ENCODE results near the gene HNRNPR. TPM values are rescaled to one million over a fixed set of nuclear protein-coding genes. Genes with fewer than 3 reads are reported as not detected.
A peak's percentile ranks its signal among the peaks of the same experiment; 100 is the strongest.

HNRNPR gene
- total and polyA plus RNA-seq, 9 of the 15 experiments (the other 6 are each of a cell fraction or from before 2014, with no cell fraction given) = 80.9 to 372 (median 301) TPM

DNA sequence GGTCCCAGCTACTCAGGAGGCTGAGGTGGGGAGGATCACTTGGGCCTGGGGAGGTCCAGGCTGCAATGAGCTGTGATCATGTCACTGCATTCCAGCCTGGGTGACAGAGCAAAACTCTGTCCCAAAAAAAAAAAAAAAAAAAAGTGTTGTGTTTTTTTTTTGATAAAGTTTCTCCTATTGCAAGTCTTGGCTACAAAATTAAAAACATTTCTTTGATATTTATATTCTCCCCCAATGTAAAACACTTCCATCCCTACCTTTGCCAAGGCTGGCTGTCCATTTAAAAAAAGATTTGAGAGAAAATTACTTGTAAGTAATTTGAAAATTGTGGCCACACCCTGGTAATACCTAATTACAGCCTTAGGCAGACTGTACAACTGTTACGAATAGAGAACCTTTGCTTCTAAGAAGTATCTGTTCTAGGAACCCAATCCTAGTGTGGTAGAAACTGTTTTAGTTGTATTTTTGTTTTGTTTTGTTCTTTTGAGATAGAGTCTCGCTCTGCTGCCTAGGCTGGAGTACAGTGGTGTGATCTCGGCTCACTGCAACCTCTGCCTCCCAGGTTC, 14.3 kb upstream of the HNRNPR start:
- POLR2A ChIA-PET = interaction anchor here (1.0 to 7.7 kb wide), 3 partner anchors 10 to 13 kb away, joined by 3 to 35 read pairs (median 9); partner anchors contain the start of gene HNRNPR
- no peak for TF ChIP-seq PURB (CRISPR knock-in tag; IDR thresholded peaks at IDR 0.05; ENCODE audit: low read depth)
- TF ChIP-seq ZNF699 (CRISPR knock-in tag; IDR thresholded peaks at IDR 0.05; ENCODE audit: insufficient replicate concordance) = no peak
- TF ChIP-seq, protein P1, sequence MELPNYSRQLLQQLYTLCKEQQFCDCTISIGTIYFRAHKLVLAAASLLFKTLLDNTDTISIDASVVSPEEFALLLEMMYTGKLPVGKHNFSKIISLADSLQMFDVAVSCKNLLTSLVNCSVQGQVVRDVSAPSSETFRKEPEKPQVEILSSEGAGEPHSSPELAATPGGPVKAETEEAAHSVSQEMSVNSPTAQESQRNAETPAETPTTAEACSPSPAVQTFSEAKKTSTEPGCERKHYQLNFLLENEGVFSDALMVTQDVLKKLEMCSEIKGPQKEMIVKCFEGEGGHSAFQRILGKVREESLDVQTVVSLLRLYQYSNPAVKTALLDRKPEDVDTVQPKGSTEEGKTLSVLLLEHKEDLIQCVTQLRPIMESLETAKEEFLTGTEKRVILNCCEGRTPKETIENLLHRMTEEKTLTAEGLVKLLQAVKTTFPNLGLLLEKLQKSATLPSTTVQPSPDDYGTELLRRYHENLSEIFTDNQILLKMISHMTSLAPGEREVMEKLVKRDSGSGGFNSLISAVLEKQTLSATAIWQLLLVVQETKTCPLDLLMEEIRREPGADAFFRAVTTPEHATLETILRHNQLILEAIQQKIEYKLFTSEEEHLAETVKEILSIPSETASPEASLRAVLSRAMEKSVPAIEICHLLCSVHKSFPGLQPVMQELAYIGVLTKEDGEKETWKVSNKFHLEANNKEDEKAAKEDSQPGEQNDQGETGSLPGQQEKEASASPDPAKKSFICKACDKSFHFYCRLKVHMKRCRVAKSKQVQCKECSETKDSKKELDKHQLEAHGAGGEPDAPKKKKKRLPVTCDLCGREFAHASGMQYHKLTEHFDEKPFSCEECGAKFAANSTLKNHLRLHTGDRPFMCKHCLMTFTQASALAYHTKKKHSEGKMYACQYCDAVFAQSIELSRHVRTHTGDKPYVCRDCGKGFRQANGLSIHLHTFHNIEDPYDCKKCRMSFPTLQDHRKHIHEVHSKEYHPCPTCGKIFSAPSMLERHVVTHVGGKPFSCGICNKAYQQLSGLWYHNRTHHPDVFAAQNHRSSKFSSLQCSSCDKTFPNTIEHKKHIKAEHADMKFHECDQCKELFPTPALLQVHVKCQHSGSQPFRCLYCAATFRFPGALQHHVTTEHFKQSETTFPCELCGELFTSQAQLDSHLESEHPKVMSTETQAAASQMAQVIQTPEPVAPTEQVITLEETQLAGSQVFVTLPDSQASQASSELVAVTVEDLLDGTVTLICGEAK (IDR thresholded peaks at IDR 0.05) = peak; percentile 78
- TF ChIP-seq, protein P1 (CRISPR knock-in tag; IDR thresholded peaks at IDR 0.05) = peak; percentile 83
- no peak for TF ChIP-seq CREM (IDR thresholded peaks at IDR 0.05; ENCODE audit: low read depth)
- TF ChIP-seq ELF4 (CRISPR knock-in tag; IDR thresholded peaks at IDR 0.05) = no peak
- TF ChIP-seq, protein P2, sequence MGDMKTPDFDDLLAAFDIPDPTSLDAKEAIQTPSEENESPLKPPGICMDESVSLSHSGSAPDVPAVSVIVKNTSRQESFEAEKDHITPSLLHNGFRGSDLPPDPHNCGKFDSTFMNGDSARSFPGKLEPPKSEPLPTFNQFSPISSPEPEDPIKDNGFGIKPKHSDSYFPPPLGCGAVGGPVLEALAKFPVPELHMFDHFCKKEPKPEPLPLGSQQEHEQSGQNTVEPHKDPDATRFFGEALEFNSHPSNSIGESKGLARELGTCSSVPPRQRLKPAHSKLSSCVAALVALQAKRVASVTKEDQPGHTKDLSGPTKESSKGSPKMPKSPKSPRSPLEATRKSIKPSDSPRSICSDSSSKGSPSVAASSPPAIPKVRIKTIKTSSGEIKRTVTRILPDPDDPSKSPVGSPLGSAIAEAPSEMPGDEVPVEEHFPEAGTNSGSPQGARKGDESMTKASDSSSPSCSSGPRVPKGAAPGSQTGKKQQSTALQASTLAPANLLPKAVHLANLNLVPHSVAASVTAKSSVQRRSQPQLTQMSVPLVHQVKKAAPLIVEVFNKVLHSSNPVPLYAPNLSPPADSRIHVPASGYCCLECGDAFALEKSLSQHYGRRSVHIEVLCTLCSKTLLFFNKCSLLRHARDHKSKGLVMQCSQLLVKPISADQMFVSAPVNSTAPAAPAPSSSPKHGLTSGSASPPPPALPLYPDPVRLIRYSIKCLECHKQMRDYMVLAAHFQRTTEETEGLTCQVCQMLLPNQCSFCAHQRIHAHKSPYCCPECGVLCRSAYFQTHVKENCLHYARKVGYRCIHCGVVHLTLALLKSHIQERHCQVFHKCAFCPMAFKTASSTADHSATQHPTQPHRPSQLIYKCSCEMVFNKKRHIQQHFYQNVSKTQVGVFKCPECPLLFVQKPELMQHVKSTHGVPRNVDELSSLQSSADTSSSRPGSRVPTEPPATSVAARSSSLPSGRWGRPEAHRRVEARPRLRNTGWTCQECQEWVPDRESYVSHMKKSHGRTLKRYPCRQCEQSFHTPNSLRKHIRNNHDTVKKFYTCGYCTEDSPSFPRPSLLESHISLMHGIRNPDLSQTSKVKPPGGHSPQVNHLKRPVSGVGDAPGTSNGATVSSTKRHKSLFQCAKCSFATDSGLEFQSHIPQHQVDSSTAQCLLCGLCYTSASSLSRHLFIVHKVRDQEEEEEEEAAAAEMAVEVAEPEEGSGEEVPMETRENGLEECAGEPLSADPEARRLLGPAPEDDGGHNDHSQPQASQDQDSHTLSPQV (IDR thresholded peaks at IDR 0.05) = no peak
- H3K9ac ChIP-seq (ENCODE audit: insufficient read depth in 1 of 2, low read depth in 2 of 2, low read length in 2 of 2) = no peak overlapping the region
- CTCF ChIA-PET (ENCODE audit: low intra/inter-chr PET ratio) = no interaction called here
- WGBS (ENCODE audit: insufficient coverage, low coverage, missing lambda C conversion rate) = 68% methylated on average over 3 of the region's 3 CpGs
- no TSS peak for BruUV-seq (replicated peaks)
- no peaks in the 10 kb centered on the region for H4K20me1 ChIP-seq (replicated peaks; ENCODE audit: control insufficient read depth, insufficient read depth, low read length)
- peaks cover 39% of the 10 kb centered on the region for H3K36me3 ChIP-seq (ENCODE audit: control insufficient read depth, insufficient read depth, low read length)
- H3K79me2 ChIP-seq (ENCODE audit: control insufficient read depth, insufficient read depth, low read length) = no peaks in the 10 kb centered on the region
- DNase-seq (ENCODE audit: extremely low read depth in 1 of 4, low spot score in 3 of 4) = no peak
- intact Hi-C loops (cut with micrococcal nuclease) = no loop called here
- no peak overlapping the region for H2AFZ ChIP-seq (ENCODE audit: low read depth, low read length)
- H3K9me1 ChIP-seq (ENCODE audit: control insufficient read depth, insufficient read depth, low read length) = no peaks in the 10 kb centered on the region
- peaks cover 33% of the 10 kb centered on the region for H3K9me3 ChIP-seq (replicated peaks; ENCODE audit: control insufficient read depth, insufficient read depth, low read depth, low read length)
- H3K4me3 ChIP-seq = no peak overlapping the region
- no peak overlapping the region for H3K4me2 ChIP-seq (ENCODE audit: insufficient read depth, low read length)
- no peaks in the 10 kb centered on the region; a peak in 1 of 5 replicates for H3K4me1 ChIP-seq (replicated peaks in 1 of 2; ENCODE audit: control insufficient read depth in 2 of 2, insufficient read depth in 2 of 2, low read length in 2 of 2)
- H3K27me3 ChIP-seq (ENCODE audit: control insufficient read depth in 2 of 2, insufficient read depth in 2 of 2, low read length in 2 of 2) = no peaks in the 10 kb centered on the region
- no peak for ATAC-seq
- no peak overlapping the region for H3K27ac ChIP-seq (ENCODE audit: extremely low read depth, low read depth, low read length)
- FAIRE-seq = no peak
- in situ Hi-C loops (cut with MboI) = no loop called here

Measured in K562 (cell line).